ENCODE measurements around the gene DUSP9.
"Not testable (repeated sequence)": the region's sequence is repeated elsewhere in the genome, so short reads cannot be mapped to it uniquely, and the experiment has no call there.

DUSP9 gene, protein sequence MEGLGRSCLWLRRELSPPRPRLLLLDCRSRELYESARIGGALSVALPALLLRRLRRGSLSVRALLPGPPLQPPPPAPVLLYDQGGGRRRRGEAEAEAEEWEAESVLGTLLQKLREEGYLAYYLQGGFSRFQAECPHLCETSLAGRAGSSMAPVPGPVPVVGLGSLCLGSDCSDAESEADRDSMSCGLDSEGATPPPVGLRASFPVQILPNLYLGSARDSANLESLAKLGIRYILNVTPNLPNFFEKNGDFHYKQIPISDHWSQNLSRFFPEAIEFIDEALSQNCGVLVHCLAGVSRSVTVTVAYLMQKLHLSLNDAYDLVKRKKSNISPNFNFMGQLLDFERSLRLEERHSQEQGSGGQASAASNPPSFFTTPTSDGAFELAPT

DNA sequence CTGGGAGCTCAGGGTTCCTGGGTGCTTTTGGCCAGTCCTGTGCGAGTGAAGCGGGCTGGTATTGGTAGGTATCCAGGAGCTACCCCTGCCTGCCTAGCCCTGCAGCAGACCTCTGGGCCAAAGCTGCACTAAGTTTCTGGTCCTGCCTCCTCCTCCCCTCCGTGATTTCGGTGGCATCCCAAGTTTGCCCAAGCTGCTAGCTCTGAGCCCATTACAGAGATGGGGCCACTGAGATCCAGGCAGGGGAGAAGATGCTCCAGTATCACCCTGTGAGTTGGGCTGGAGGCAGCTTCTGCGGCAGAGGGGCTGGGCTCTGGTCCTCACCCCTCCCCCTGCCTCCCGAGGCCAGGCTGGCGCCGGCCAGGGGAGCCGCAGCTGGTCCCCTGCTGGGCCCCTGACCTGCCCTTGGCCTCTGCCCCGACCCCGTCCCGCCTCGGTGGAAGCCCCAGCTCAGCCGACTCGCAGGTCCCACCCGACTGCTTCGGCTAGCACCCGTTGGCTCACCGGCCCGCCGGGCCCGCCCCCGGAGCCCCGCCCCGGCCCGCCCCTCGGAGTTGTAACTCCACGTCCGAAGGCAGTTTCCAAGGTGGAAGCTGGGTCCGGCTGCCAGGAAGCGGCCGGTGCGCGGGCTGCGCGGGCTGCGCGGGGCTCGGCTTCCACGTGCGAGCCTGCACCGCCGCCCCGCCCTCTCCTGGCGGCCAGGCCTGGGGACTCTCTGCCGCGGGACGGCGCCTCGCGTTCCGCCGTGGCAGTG, at the start of gene DUSP9:
DUSP9 (plus strand) TSS at position 584 of the 754 bp plus-strand sequence. CDS start 751 bp downstream, outside the sequence.
- no peak for DNase-seq

DNA sequence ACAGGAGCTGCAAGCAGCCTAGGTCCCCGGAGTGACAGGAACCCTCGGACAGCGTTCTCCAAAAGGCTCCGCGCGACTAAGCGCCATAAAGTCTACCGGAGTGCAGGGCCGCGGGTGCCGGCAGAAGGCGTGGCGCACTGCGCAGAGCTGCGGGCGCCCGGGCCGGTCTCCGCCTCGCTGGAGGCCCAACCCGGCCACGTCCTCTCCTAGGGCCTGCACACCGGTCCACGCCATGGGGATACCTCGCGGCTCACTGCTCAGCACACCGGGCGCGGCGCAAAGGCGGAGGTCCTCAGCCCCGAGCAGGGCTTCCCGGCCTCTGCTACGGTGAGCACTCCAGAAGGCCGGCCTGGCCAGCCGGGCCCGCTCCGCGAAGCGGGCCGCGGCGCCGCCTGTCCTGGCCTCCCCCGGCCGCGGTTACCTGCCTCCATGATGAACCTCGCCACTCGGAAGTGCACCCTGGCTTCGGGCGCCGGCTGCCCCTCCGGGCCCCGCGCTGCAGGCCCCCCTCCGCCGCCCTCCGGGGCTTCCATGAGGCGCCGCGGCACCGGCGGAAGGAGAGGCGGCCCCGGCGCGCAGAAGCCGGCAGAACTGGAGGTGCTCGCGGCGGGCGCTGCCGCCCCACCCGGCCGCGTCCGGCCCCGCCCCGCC, 48.3 kb upstream of the DUSP9 start, which contains the start of gene CCNQ:
CCNQ (minus strand) TSS at position 599 of the 651 bp plus-strand sequence; CDS start at position 533, 66 bp downstream.
- no peak for DNase-seq

DNA sequence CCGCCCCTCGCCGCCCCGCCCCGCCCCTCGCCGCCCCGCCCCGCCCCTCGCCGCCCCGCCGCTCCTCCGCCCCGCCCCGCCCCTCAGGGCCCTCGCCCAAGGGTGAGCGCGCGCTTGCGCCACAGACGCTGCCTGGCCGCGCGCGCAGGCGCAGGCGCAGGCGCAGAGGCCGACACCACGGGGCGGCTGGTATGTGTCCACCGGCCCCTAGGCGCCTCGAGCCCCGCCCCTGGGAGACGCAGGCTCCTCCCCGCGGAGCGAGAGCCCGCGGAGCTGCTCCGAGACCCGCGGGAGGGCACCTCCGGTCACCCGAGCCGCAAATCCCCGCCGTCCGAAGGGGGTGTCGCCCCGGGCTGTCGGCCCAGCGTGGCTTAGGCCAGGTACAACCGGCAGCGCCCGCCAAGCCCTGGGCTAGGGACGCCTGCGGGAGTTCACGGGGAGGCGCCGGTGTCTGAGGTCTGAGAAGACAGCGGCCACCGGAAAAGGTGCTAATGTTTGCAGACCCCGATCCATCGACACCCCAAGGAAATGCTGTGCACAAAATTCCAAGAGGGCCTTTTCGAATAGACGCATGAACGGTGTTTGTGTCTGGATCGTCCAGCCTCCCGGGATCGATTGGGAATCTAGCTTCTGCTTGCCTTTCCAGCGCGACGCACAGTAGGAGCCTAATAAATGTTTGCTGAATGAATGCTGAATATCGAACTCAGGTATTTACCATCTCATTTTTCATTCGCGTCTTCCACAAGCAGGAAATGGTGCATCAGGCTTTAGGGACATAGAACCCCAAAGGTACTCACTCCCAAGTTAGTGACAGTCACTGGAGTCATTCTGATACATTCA, 47.6 kb upstream of the DUSP9 start:
- peak; percentile 83 for DNase-seq

DNA sequence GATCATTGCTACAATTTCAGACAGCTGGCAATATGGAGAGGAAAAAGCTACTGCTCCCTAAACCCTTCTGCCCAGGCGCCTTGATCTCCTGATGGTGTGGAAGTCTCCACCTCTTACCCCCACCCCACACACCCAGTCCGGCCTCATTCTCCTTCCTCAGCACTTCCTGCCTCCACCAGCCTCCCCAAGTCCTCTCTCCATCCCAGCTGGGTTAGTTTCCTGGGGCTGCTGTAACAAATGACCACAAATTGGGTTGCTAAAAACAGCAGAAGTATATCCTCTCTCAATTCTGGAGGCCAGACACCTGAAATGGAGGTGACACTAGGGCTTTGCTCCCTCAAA, 47.0 kb upstream of the DUSP9 start:
- DNase-seq = no peak

DNA sequence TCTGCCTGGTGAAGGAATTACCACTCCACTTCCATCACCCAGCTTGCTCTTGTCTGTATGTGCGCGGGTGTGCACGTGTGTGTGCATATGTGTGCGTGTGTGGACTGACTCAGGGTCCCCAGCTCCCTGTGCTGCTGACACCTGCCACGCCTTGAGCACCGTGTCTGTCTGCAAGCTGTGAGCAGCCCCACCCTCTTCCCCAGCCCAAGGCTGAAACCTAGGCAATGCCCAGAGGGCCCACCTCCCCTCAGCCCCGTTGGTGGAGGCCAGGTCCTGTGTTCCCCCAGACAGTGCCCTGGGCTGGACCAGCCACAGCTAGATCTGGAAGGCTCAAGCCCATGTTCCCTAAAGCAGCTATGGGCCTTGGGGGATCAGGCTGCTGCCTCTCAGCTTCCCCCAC, 46.1 kb upstream of the DUSP9 start:
- DNase-seq = no peak

DNA sequence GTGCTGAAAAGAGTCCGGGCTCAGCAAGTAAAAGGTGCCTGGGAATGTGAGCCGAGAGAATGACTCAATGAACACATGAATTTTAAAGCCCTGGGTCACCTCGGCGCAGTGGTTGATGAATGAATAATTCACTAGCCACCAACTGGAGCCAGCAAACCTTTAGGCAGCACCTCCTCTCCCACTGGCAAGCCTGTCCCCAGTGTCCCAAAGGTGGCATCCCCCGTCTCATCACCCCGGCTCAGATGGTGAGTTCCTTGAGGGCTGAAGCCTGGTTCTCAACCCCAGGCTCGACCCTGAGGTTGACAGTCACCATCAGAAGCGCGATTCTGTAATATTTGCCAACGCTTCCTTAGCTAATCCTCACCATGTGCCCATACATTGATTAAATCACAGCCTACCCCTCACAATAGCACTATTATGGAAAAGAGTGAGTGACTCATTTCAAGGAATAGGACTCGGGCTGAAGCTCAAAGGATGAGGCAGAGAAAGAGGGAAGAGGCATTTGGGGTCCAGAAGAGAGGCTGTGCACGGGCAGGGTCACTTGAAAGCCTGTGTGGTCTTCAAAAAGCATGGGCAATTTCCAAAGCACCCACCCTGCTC, 45.4 kb upstream of the DUSP9 start:
- no peak for DNase-seq

DNA sequence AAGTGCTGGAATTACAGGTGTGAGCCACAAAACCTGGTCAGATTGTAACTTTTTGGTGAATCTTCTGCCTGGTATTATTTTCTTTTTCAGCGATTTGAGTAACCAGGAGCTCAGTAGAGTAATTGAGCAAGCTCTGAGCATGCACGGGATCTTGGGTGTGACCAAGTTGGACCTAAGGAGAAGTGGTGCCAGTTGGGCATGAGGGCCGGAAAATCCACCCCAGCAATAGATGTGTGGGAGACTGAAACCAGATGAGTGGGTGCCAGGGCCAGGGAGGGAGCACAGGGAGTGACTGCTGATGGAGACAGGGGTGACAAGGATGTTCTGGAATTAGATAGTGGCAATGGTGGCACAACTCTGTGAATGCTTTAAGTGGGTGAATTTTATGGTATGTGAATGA, 44.4 kb upstream of the DUSP9 start:
- no peak for DNase-seq

DNA sequence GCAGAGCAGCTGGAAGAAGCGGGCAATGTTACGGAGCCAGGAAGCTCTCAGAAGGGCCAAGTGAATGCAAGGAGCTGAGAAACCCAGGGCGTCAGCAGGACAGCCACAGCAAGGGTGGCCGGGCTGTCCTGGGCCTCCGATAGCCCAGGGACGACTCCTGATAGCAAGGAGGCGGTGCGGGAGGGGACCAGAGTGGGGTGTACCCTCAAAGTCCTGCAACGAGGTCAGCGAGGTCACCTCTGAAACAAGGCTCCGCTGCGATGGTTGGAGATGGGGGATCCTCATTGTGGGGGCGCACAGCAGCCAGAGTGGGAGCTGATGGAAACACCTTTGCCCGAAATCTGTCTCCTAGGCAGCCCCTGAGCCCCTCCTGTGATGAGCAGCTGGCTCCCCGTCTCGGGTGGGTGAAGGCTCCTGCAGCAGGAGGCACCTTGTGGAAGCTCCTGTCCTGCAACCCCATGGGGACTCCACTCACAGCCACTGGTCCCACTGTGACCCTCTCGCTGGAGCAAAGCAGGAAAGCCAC, 43.8 kb upstream of the DUSP9 start:
- no peak for DNase-seq

DNA sequence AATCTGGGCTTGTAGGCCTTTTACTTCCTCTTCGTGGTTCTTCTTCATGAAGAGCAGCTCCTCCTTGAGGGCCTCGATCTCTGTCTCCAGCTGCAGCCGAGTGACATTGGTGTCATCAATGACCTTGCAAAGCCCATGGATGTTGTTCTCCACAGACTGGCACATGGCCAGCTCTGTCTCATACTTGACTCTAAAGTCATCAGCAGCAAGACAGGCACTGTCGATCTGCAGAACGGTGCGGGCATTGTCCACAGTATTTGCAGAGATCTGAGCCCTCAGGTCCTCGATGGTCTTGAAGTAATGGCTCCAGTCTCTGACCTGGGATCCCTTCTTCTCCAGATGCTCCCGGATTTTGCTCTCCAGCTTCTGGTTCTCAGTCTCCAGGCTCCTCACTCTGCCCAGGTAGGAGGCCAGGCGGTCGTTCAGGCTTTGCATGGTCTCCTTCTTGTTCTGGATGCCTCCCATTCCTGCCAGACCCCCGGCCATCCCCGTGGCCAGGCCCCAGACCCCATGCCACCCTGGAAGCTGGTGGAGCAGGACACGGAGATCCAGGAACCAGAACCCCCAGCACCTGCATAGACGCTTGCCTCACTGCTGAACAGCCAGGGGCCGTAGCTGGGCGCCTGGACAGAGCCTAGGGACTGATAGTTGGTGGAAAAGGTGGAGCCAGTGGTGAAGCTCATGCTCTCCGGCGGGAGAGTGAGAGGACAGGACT, 42.2 kb upstream of the DUSP9 start:
- DNase-seq = not testable (repeated sequence)

DNA sequence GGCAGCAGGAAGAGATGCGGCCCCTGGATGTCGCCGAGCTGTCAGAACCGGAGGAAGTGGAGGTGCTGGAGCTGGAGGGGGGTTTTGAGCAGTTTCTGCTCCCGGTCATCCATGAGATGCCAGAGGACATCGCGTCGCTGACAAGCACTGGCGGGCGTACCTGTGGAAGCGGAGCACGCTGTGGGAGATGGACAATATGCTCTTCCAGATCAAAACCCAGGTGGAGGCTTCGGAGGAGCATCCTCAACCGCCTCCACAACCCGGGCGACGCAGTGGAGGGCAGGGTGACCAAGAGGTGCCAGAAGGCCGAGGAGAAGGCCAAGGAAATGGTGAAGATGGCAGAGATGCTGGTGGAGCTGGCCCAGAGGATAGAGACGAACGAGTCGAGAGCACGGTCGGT, 40.5 kb upstream of the DUSP9 start:
- DNase-seq = no peak

DNA sequence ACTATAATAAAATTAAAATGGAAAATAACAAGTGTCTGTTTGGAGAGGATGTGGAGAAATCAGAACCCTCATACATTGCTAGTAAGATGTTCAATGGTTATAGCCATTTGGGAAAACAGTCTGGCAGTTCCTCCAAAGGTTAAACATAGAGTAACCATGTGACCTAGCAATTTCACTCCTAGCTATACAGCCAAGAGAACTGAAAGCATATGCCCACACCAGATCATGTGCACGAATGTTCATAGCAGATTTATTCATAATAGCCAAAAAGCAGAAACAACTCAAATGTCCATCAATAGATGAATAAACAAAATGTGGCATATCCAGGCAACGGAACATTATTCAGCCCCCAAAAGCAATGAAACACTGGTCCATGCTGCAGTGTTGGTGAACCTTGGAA, 38.6 kb upstream of the DUSP9 start:
- no peak for DNase-seq

DNA sequence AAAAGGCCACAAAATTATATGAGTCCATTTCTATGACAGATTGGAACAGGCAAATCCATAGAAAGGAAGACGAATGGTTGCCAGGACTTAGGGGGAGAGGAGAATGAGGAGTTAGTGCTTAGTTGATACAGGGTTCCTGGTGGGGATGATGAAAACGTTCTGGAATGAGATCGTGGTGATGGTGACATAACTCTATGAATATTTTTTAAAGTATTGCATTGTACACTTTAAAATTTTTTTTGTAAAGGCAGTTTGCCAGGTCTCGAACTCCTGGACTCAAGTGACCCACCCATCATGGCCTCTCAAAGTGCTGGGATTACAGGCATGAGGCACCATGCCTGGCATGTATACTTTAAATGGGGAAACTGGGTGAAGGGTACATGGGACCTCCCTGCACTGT, 38.2 kb upstream of the DUSP9 start:
- no peak for DNase-seq

DNA sequence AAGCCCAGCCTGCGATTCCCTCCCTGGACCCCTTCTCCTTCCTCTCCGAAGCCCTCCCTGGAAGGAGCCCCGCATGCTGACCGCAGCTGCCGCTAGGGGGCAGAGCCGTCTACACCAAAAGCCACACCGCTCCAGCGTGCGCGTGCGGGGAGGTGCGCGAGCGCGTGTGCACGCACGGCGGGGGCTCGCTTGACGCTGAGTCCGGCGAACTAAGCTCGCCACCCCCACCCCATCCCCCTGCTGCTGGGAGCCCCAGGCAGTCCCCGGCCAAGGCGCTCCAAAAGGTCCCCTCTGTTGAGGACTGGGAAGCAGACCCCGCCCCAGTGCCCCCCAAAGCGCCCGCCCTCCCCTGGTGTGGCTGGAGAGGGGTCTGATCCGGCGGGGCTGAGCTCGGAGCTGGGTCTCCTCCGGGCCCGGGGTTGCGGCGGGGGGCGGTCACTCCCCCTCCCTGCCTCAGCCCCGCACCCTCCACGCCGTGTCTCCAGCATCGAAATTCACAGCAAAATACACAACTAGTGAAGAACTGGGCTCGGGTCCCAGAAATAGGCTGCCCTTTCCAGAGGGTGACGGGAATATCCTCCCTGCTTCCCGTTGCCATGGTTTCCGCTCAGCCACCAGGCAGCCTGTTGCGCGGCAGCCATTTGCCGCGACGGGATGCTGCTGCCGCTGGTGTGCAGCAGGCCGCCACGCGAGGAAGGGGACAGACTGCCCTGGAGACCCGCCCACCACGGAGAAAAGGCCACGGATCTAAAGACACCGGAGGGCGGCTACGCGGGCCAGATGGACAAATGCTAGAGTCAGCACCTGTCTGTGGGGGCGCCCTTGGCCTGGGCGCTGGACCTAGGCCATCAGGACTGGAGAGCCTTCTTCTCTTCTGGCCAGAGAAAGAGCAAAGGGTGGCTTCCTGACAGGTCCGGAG, 36.8 kb upstream of the DUSP9 start:
- DNase-seq = peak; percentile 71

DNA sequence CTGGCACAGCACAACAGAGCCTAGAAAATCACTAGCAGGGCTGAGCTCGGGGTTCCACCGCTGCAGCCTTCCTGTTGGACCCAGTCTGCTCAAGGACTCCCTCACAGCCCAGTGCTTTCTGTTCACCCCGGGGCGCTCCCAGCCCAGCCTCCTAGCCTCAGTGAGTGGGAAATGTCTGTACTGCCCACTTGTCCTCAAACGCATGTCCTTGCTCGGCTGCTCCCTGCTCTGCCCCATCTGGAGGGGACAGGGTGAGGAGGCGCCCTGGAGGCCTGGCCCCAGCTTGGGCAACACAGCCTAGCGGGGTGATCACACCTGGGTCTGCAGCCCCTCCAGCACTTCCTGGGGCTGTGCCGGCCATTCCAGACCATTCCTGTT, 36.2 kb upstream of the DUSP9 start:
- DNase-seq = no peak

DNA sequence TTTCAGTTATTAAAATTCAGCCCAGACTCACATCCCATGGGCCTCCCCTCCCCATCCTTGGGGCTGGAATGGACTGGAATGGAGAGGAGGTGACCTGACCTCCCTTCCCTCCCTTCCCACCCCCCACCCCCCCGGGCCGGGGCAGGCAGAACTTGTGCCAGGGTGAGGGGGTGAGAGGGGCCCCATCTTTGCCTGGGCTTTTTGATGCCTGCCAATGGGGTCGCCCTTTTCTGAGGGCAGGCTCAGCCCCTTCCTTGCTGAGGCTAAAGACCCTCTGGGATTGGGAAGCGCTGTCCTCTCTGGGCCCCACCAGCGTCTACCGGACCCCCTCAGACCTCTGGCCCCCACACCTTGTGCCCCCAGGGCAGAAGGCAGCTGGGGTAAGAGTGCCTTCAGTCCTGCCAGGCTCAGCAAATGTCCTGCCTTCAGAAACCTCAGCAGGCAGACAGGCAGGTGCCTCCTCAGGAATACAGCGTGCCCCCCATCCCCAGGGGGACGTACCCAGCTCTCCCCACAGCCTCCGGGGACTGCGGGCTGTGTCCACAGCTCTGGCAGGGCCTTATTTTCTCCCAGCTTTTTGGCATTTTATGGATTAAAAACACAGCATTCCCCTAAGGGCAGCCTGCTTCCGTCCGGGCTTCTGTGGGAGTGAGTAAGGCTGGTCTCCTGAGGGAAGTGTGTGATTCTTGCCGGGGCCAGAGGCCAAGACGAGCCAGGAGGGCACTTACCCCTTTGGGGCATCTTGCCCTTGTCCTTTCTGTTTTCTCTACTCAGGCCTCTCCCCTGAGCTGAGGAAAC, 35.5 kb upstream of the DUSP9 start:
- DNase-seq = no peak

DNA sequence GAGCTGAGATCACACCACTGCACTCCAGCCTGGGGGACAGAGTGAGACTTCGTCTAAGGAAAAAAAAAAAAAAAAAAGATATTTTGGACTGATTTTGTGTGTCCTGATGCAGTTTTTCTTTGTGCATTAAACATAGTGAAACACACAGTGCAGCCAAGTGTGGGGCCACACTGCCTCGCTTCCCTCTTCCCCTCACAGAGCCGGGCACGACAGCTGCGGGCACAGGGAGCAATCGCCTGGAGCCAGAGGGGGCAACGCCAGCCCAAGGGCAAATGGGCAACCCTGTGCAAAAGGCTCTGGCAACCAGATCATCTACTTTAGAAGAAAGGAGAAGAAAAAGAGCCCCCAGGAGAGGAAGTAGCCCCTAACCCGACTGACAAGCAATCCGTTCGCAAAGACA, 34.6 kb upstream of the DUSP9 start:
- no peak for DNase-seq

DNA sequence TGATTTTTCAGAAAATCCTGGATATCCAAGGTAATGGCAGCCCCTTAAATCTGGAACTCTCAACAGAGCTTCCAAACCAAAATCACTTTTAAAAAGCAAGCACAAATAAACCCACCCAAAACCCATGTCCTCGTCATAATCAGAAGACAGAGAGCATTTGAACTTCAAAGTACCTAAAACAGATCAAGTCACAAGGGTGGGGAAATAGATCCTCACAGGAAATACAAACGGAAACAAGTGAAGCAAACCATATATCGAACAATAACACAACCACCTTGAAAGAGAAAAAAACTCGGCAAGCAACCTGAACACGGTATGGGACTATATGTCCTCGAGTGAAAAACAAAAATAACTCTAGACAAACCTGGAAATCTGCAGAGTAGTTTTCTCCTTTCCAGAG, 32.2 kb upstream of the DUSP9 start:
- DNase-seq = no peak

DNA sequence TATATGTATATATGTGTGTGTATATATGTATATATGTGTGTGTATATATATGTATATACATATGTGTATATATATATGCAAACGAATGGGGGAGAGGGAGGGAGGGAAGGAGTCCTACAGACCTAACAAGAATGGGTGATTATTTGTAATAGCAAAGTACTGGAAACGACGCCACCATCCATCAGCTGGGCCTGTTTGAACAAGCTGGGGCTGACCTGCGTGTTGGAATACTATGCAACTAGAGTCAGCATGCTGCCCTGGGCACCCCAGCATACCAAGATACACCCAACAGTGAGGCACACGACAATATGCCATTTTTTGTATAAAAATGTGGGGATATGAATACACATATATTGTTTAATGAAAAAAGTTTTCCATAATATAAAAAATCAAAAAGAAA, 26.4 kb upstream of the DUSP9 start:
- no peak for DNase-seq

DNA sequence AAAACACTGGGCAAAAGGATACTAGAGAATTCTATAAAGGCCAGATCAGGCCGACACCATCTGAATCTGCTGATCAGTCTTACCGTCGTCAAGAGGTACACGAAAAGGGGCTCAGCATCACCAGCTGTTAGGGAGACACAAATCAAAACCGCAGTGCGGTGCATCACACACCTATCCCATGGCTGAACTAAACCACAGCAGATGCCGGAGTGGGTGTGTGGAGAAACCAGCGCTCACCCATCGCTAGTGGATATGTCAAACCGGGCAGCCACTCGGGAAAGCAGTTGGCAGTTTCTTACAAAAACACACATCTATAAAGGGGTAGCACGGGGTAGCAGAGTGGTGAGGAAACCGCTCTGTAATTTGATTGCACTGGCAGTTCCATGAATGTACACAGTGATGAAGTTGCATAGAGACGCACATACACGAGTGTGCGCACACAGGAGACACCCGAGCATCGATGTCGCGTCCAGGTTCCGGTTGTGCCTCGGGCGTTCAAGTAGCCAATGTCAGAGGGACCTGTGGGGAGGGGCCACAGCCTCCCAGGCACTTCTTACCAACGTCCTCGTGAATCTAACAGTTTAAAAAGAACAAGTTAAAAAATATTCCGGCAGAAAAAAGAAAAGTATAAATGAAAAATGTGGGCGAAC, 24.9 kb upstream of the DUSP9 start:
- no peak for DNase-seq
